ENCODE data around the gene RMND1. TPM values are rescaled to one million over a fixed set of nuclear protein-coding genes. Genes with fewer than 3 reads are reported as not detected.

RMND1 gene
- total and polyA plus RNA-seq, 2 of the 13 experiments (the other 11 are each of a cell fraction or from before 2014, with no cell fraction given): 34.0 to 72.5 TPM

GRCh38 chr6:151475653-151476523 lies 24.0 kb upstream of the RMND1 start:
- no TSS peak for BruUV-seq (replicated peaks)
- Histone ChIP-seq H3K27me3 (ENCODE audit: control insufficient read depth in 1 of 2, insufficient read depth in 2 of 2, low read length in 2 of 2) (no peaks in the 10 kb centered on the region), H3K4me2 (ENCODE audit: low read depth, low read length) (peak overlapping the region; percentile 69), H3K79me2 (ENCODE audit: insufficient read depth, low read length) (no peaks in the 10 kb centered on the region), H3K9me3 (ENCODE audit: low read length) (no peaks in the 10 kb centered on the region), H4K20me1 (ENCODE audit: insufficient read depth, low read length) (no peaks in the 10 kb centered on the region), H3K9ac (ENCODE audit: insufficient read depth, low read depth, low read length) (no peak overlapping the region), H3K4me3 (replicated peaks in 1 of 3; ENCODE audit: insufficient read depth in 1 of 3, low read depth in 2 of 3, low read length in 3 of 3) (peak overlapping the region in 2 of 3 experiments; percentile 18 to 38; a peak in 2 of 6 replicates), H2AFZ (ENCODE audit: low read length) (peak overlapping the region; percentile 88), H3K4me1 (ENCODE audit: insufficient read depth, low read length) (peaks cover 11% of the 10 kb centered on the region), H3K36me3 (replicated peaks in 1 of 2; ENCODE audit: control insufficient read depth in 1 of 2, insufficient read depth in 2 of 2, low read length in 2 of 2) (no peaks in the 10 kb centered on the region; a peak in 1 of 5 replicates), H3K27ac (ENCODE audit: extremely low read length, insufficient read depth, low read length) (no peak overlapping the region)
- FAIRE-seq (peak; percentile 90), DNase-seq (ENCODE audit: low spot score) (peak; percentile 57), ATAC-seq (peak; percentile 72)
- intact Hi-C loops (cut with micrococcal nuclease; ENCODE audit: unreplicated experiment): loop anchor here (1.0 kb wide), 3 partner anchors 35 to 70 kb away; no protein-coding TSS in a partner anchor
- in situ Hi-C loops (cut with HindIII; ENCODE audit: extremely low pct_ligation_motif_present, low pct_unique_long_range_greater_than_20kb): loop anchor here (5.0 to 10.0 kb wide), 2 partner anchors 34 to 61 kb away; no protein-coding TSS in a partner anchor
- 43% methylated on average over 16 of the region's 16 CpGs for WGBS (ENCODE audit: low lambda C conversion rate)
- ChIA-PET CTCF (ENCODE audit: low intra/inter-chr PET ratio, low total read pairs) (interaction anchor here (1.1 to 3.0 kb wide), 4 partner anchors 35 to 69 kb away, joined by 5 to 23 read pairs (median 11); no protein-coding TSS in a partner anchor), POLR2A (no interaction called here)
- TF ChIP-seq NFE2 (CRISPR knock-in tag; IDR thresholded peaks at IDR 0.05) (no peak), NFE2L2 (IDR thresholded peaks at IDR 0.05; ENCODE audit: low read length) (no peak), ZGPAT (CRISPR knock-in tag; IDR thresholded peaks at IDR 0.05) (no peak), KLF15 (CRISPR knock-in tag; IDR thresholded peaks at IDR 0.05; ENCODE audit: borderline replicate concordance) (no peak), ZNF841 (CRISPR knock-in tag; IDR thresholded peaks at IDR 0.05; ENCODE audit: borderline replicate concordance) (no peak), HMG20A (CRISPR knock-in tag; IDR thresholded peaks at IDR 0.05; ENCODE audit: borderline replicate concordance) (no peak), SMAD1 (CRISPR knock-in tag; IDR thresholded peaks at IDR 0.05; ENCODE audit: borderline replicate concordance, low read depth) (no peak), ZNF616 (CRISPR knock-in tag; IDR thresholded peaks at IDR 0.05; ENCODE audit: low read depth) (no peak), SATB2 (CRISPR knock-in tag; IDR thresholded peaks at IDR 0.05) (no peak), ZNF644 (CRISPR knock-in tag; IDR thresholded peaks at IDR 0.05; ENCODE audit: low read depth) (no peak), ZNF160 (CRISPR knock-in tag; IDR thresholded peaks at IDR 0.05) (no peak), ZNF329 (CRISPR knock-in tag; IDR thresholded peaks at IDR 0.05; ENCODE audit: low read depth) (no peak), ETV5 (CRISPR knock-in tag; IDR thresholded peaks at IDR 0.05; ENCODE audit: borderline replicate concordance) (no peak), GLI4 (CRISPR knock-in tag; IDR thresholded peaks at IDR 0.05; ENCODE audit: borderline replicate concordance) (peak; percentile 44; the same call in 1 of the 2 replicates), ZNF543 (CRISPR knock-in tag; IDR thresholded peaks at IDR 0.05) (no peak), HES4 (CRISPR knock-in tag; IDR thresholded peaks at IDR 0.05; ENCODE audit: borderline replicate concordance) (no peak), TOPORS (CRISPR knock-in tag; IDR thresholded peaks at IDR 0.05) (0 out of 2 replicates have a peak, but pooled peaks have one; percentile 37)
- TF ChIP-seq, protein P1, sequence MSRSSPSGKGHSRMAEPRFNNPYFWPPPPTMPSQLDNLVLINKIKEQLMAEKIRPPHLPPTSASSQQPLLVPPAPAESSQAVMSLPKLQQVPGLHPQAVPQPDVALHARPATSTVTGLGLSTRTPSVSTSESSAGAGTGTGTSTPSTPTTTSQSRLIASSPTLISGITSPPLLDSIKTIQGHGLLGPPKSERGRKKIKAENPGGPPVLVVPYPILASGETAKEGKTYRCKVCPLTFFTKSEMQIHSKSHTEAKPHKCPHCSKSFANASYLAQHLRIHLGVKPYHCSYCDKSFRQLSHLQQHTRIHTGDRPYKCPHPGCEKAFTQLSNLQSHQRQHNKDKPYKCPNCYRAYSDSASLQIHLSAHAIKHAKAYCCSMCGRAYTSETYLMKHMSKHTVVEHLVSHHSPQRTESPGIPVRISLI (CRISPR knock-in tag; IDR thresholded peaks at IDR 0.05; ENCODE audit: borderline replicate concordance): peak; percentile 58; the same call in 1 of the 2 replicates
- TF ChIP-seq, protein P2, sequence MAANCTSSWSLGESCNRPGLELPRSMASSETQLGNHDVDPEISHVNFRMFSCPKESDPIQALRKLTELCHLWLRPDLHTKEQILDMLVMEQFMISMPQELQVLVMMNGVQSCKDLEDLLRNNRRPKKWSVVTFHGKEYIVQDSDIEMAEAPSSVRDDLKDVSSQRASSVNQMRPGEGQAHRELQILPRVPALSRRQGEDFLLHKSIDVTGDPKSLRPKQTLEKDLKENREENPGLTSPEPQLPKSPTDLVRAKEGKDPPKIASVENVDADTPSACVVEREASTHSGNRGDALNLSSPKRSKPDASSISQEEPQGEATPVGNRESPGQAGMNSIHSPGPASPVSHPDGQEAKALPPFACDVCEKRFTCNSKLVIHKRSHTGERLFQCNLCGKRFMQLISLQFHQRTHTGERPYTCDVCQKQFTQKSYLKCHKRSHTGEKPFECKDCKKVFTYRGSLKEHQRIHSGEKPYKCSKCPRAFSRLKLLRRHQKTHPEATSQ (CRISPR knock-in tag; IDR thresholded peaks at IDR 0.05; ENCODE audit: borderline replicate concordance): 0 out of 2 replicates have a peak, but pooled peaks have one; percentile 67

All from HepG2 (cell line).